Ovary (tissue), 9 donors: Measurements from ENCODE around the gene FLYWCH2. TPM values are rescaled to one million over a fixed set of nuclear protein-coding genes. Genes with fewer than 3 reads are reported as not detected.
A peak's percentile ranks its signal among the peaks of the same experiment; 100 is the strongest.
"Not testable (repeated sequence)": the region's sequence is repeated elsewhere in the genome, so short reads cannot be mapped to it uniquely, and the experiment has no call there.

Source experiments
- DNase-seq, 5 donors: peaks; one replicate each; pipeline ENCODE4 v3.0.0-alpha.2; 2019 to 2020
- H3K27ac ChIP-seq, 2 donors: fragments of 200-600 bp; one replicate each; pipeline versions ENCODE4 v1.5.1 to v1.8.0; 2019 to 2022
- H3K27me3 ChIP-seq: fragments of 200-600 bp; one replicate; pipeline ENCODE4 v1.8.0; 2022
- H3K36me3 ChIP-seq: fragments of 200-600 bp; sonication (generic); one replicate; pipeline ENCODE4 v1.5.1; 2019
- H3K4me1 ChIP-seq: one replicate; pipeline ENCODE4 v1.8.1; 2013; ENCODE audit warnings: mild to moderate bottlenecking, moderate library complexity; ENCODE audit not compliant: insufficient read depth
- H3K4me3 ChIP-seq: fragments of 200-600 bp; sonication (generic); one replicate; pipeline ENCODE4 v1.5.1; 2017
- H3K9me3 ChIP-seq, 2 donors: fragments of 200-600 bp in 1 of 2; sonication (generic) in 1 of 2; one replicate each; pipeline versions ENCODE4 v1.5.1 to v1.8.1; 2013 to 2019; ENCODE audit warnings: mild to moderate bottlenecking in 1 of 2, moderate library complexity in 1 of 2
- CTCF ChIP-seq, 3 donors: fragments of 450-650 bp in 2 of 3; fragments of 200-600 bp in 1 of 3; IDR thresholded peaks; one replicate each; pipeline versions ENCODE4 v1.5.1 to v1.8.0; 2016 to 2022; ENCODE audit warnings: antibody characterized with exemption in 3 of 3, mild to moderate bottlenecking in 1 of 3
- EP300 ChIP-seq: sonication (generic); formaldehyde crosslinking; IDR thresholded peaks from one replicate; pipeline ENCODE4 v1.6.1; 2017; ENCODE audit warnings: antibody characterized with exemption
- POLR2A ChIP-seq: fragments of 450-650 bp; IDR thresholded peaks from one replicate; pipeline ENCODE4 v1.6.1; 2017; ENCODE audit warnings: antibody characterized with exemption, mild to moderate bottlenecking, moderate library complexity
- WGBS, 3 donors: extraction: QIAGEN DNeasy Blood & Tissue Kit in 1 of 3; methylation state at CpG; one replicate each; pipeline versions ENCODE4 v1.1.5 to v1.1.7; 2013 to 2017; 5-methylcytosine and 5-hydroxymethylcytosine counted together
- intact Hi-C, 4 donors: fragments of 100-400 bp; cut with DNase I; formaldehyde crosslinking; loops; one replicate each; pipeline versions ENCODE4 v1.11.0 to v1.15.1; 2022 to 2023
- polyA plus RNA-seq, 2 donors: library from polyadenylated mRNA; stranded (reverse); fragments of 200-250 nt in 1 of 2; fragments of 350-450 nt in 1 of 2; fragmentation: Illumina TruSeq in 1 of 2; extraction: RNeasy Lipid Tissue Mini Kit (QIAGEN cat#74804) in 1 of 2; gene quantifications; one replicate each; pipeline ENCODE4 v1.2.3, GENCODE V29; 2013 to 2014
- total RNA-seq, 7 donors: library from RNA; depleted of rRNA in 2 of 7; stranded (reverse); fragments of >200 nt in 2 of 7; fragmentation: NEBNext Ultra II Directional in 3 of 7; extraction: Animal tissue kit (Norgen Biotek cat#: 25700) in 3 of 7; gene quantifications; one replicate each; pipeline versions ENCODE4 v1.1.0 to v1.2.4, GENCODE V29; 2016 to 2023
- donor health status: DM: no; HTN: no; CAD: no; lungs with moderate emphysema.
- donor health status: DM: no; HTN: no; CAD: no.
- donor health status: Bipolar disorder and iron deficiency.
- donor health status: DM: yes; HTN: yes; CAD: no.
- donor health status: DM: no; HTN: no; CAD: no.
- donor health status: DM: yes; HTN: yes; CAD: no.

FLYWCH2 gene
- total and polyA plus RNA-seq, 9 donors, result 3.0 to 50.9 (median 30.6) TPM

GRCh38 chr16:2904922-2905240 lies 21.9 kb downstream of the FLYWCH2 start:
- H3K9me3 ChIP-seq, result no peaks in the 10 kb centered on the region

GRCh38 chr16:2905241-2905987 lies 22.4 kb downstream of the FLYWCH2 start:
- Histone ChIP-seq H3K36me3 (no peaks in the 10 kb centered on the region), H3K4me3 (peak overlapping the region; percentile 77), H3K27ac (peak overlapping the region; percentile 64 to 90), H3K27me3 (no peaks in the 10 kb centered on the region), H3K4me1 (no peaks in the 10 kb centered on the region), H3K9me3 (no peaks in the 10 kb centered on the region)
- intact Hi-C loops, result no loop called here
- peak; percentile 99 to 100 (median 100) for DNase-seq
- peak in 1 of 3 donors; percentile 37 for TF ChIP-seq CTCF (IDR thresholded peaks at IDR 0.05)
- no peak for TF ChIP-seq EP300
- TF ChIP-seq POLR2A, result peak; percentile 85
- WGBS, 3 donors, result 1% methylated on average over 43 to 50 of the region's 51 CpGs

More at GRCh38 chr16:2904922-2905240, 21.9 kb downstream of the FLYWCH2 start:
- H3K36me3 ChIP-seq, result no peaks in the 10 kb centered on the region
- no peaks in the 10 kb centered on the region for H3K4me1 ChIP-seq
- TF ChIP-seq EP300 (no peak), CTCF (IDR thresholded peaks at IDR 0.05) (no peak), POLR2A (no peak)
- 0 to 1% (median 0%) methylated on average over 29 to 32 of the region's 32 CpGs for WGBS, 3 donors
- no peaks in the 10 kb centered on the region for H3K27me3 ChIP-seq
- H3K27ac ChIP-seq, result peak overlapping the region; percentile 64 to 90
- peak overlapping the region; percentile 77 for H3K4me3 ChIP-seq
- intact Hi-C loops, result no loop called here
- DNase-seq, result no peak

- intact Hi-C loops, result no loop called here
- no peak for TF ChIP-seq CTCF (IDR thresholded peaks at IDR 0.05)
- TF ChIP-seq POLR2A, result no peak
- TF ChIP-seq EP300, result no peak
- WGBS, 3 donors, result 6 to 14% (median 6%) methylated on average over 12 of the region's 12 CpGs
These were observed 23.0 kb downstream of the FLYWCH2 start for GRCh38 chr16:2905988-2906387.

GRCh38 chr16:2907084-2907753 lies 24.2 kb downstream of the FLYWCH2 start:
- H3K27me3 ChIP-seq, intact Hi-C loops, H3K36me3 ChIP-seq, H3K4me1 ChIP-seq, H3K9me3 ChIP-seq, H3K4me3 ChIP-seq: not testable (repeated sequence)
- TF ChIP-seq CTCF (IDR thresholded peaks at IDR 0.05), result peak in 2 of 3 donors; percentile 83 to 84
- DNase-seq, result peak; percentile 58 to 71 (median 65)
- 1 to 7% (median 3%) methylated on average over 16 to 17 of the region's 17 CpGs for WGBS, 3 donors
- H3K27ac ChIP-seq, result peak overlapping the region; percentile 26 to 71

More at GRCh38 chr16:2905988-2906387, 23.0 kb downstream of the FLYWCH2 start:
- peak overlapping the region; percentile 39 to 71 for H3K27ac ChIP-seq
- H3K9me3 ChIP-seq, result no peaks in the 10 kb centered on the region
- no peak overlapping the region for H3K4me3 ChIP-seq
- H3K27me3 ChIP-seq, result no peaks in the 10 kb centered on the region
- DNase-seq, result peak in 1 of 5 donors; percentile 40
- H3K4me1 ChIP-seq, result no peaks in the 10 kb centered on the region
- no peaks in the 10 kb centered on the region for H3K36me3 ChIP-seq
